HG03103 (cell line): ENCODE measurements around the gene POU5F1.
"Not testable (repeated sequence)": the region's sequence is repeated elsewhere in the genome, so short reads cannot be mapped to it uniquely, and the experiment has no call there.

Experiments used
- ATAC-seq: cut with Tn5 transposase; IDR thresholded peaks from one replicate; pipeline ENCODE4 v1.9.1; 2021; ENCODE audit warnings: low read depth; ENCODE audit not compliant: unreplicated experiment

POU5F1 gene

GRCh38 chr6:31192431-31193105 is 22.1 kb upstream of the POU5F1 start:
- ATAC-seq = not testable (repeated sequence)

- no peak for ATAC-seq
Observed at GRCh38 chr6:31190488-31190887, 20.0 kb upstream of the POU5F1 start.

- ATAC-seq = not testable (repeated sequence)
Observed at GRCh38 chr6:31189223-31189622, 18.7 kb upstream of the POU5F1 start.

- no peak for ATAC-seq
Observed at GRCh38 chr6:31187780-31188194, 17.3 kb upstream of the POU5F1 start.

- ATAC-seq = no peak
Observed at GRCh38 chr6:31186052-31186734, 15.7 kb upstream of the POU5F1 start.

- ATAC-seq = not testable (repeated sequence)
Observed at GRCh38 chr6:31185695-31186051, 15.2 kb upstream of the POU5F1 start.

- ATAC-seq = not testable (repeated sequence)
Observed at GRCh38 chr6:31183859-31184258, 13.4 kb upstream of the POU5F1 start.

- ATAC-seq = not testable (repeated sequence)
Observed at GRCh38 chr6:31183287-31183686, 12.8 kb upstream of the POU5F1 start.

- no peak for ATAC-seq
Observed at GRCh38 chr6:31180500-31180899, 10.0 kb upstream of the POU5F1 start.

GRCh38 chr6:31179896-31180295 is 9.4 kb upstream of the POU5F1 start:
- no peak for ATAC-seq

- ATAC-seq = no peak
Observed at GRCh38 chr6:31179042-31179386, 8.5 kb upstream of the POU5F1 start.

- no peak for ATAC-seq
Observed at GRCh38 chr6:31178143-31179041, 7.9 kb upstream of the POU5F1 start.

- no peak for ATAC-seq
Observed at GRCh38 chr6:31175971-31176370, 5.5 kb upstream of the POU5F1 start.

GRCh38 chr6:31174378-31174777 is 3.9 kb upstream of the POU5F1 start:
- no peak for ATAC-seq

GRCh38 chr6:31173406-31173805 is 2.9 kb upstream of the POU5F1 start:
- ATAC-seq = no peak

- ATAC-seq = no peak
Observed at GRCh38 chr6:31172973-31173384, 2.5 kb upstream of the POU5F1 start.

- no peak for ATAC-seq
Observed at GRCh38 chr6:31171931-31172905, 1.7 kb upstream of the POU5F1 start.

GRCh38 chr6:31170987-31171671 is 647 bp upstream of the POU5F1 start:
- no peak for ATAC-seq

- not testable (repeated sequence) for ATAC-seq
Observed at GRCh38 chr6:31169858-31170599, 453 bp downstream of the POU5F1 start.
